GM18858 (cell line): ENCODE results near the gene ANKS1B.
"Not testable (repeated sequence)": the region's sequence is repeated elsewhere in the genome, so short reads cannot be mapped to it uniquely, and the experiment has no call there.

ENCODE experiments used
- ATAC-seq: cut with Tn5 transposase; IDR thresholded peaks from one replicate; pipeline ENCODE4 v1.9.1; 2021; ENCODE audit not compliant: unreplicated experiment

Gene ANKS1B

DNA sequence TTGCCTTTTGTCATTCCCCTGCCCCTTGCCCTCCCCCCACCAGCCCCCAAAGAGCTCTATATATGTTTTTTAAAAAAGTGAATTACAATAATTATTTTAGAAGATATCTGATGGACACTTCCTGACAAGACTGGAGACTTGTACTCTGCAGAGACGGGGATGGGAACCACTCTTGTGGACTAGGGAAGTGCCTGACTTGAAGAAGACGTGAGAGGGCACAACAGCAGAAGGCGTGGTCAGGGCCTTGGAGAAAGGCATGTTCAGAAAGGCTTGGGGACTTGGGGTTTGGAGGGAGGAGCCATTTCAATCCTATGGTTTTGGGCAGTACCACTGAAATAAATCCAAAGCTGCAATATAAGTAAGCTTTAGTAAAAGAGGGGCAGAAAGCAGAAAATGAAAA, 1184.9 kb downstream of the ANKS1B start:
- ATAC-seq: no peak

DNA sequence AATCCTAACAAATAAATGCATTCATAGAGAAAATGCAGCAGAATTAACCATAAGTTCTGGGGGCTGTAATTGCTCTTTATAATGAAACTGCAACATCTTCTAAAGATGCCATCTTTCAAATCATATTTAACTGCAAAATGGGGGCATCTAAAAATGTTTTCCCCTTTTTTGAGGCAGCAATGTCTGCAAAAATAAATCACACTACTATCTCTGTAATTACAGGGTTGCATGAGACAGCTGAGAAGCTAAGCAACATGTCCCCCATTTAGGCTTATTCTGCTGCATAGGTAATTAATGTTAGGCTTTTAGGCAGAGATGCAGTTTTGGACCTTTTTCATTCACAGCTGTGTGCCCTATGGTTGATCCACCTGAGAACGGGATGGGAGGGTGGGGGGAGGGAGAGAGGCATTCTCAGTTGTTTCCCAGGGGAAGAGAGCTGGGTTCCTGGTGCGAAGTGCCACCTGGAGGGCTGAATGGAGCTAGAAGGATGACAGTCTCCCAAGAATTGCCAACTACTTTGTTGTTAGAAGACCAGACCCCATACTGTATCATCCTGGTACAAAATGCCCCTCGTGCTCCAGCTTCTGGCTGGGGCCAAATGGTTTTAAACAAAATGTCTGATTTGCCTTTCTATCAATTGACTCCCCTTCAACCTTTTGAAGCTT, 1185.5 kb downstream of the ANKS1B start:
- ATAC-seq: no peak

DNA sequence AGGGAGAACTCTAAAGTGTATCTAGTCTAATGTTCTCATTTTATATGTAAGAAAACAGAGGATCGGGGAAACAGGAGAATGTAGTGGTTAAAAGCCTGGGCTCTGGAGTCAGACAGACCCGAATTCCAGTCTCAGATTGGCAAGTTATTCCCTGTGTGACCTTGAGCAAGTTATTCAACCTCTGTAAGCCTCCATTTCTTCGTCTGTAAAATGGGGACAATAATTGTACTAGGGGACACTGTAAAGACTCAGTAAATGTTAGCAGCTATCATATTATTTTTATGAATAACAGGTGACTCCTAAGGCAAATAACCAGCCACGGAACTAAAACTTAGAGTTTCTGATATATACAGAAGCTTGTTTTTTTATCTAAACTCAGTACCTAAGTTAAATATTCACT, 1187.5 kb downstream of the ANKS1B start:
- no peak for ATAC-seq

DNA sequence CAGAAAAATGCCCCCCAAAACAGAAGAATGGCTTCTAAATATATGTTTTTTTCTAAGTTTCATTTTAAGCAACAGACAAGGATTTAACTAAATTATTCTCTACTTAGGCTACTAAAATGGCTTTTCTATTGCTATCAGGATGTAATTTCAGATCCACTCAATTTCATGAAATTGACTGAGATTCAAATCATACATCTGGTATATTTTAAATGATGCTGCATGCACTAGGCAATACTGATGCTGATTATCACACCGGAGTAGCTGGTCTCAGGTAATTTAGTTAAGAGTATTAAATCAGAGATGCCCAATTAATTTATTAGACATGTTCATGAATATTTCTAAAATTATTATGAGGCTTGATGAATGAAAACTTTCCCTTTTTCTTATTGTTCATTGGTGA, 1188.0 kb downstream of the ANKS1B start:
- ATAC-seq: no peak

DNA sequence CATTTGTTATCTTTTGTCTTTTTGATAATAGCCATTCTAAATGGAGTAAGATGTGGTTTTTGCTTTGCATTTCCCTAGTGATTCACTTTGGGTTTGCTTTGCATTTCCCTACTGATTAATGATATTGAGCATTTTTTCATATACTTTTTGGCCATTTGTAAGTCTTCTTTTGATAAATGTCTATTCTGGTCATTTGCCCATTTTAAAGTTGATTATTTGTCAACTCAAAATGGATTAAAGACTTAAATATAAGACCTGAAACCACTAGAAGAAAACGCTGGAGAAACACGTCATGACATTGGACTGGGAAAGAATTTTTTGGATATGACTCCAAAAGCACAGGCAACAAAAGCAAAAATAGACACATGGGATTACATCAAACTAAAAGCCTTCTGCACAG, 1191.6 kb downstream of the ANKS1B start:
- no peak for ATAC-seq

DNA sequence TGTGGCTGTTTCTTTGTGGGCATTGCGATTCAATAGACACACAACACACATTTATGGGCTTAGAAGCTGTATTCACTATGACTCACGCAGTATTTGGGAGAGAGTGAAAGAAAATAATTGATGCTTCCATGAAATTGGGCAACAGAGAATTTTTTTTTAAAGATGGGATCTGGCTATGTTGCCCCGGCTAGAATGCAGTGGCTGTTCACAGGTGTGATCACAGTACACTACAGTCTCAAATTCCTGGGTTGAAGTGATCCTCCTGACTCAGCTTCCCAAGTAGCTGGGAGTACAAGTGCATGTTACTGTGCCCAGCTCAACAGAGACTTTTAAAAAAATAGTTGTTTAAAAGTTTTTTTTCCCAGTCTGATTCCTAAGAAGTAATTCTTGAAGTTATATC, 1193.3 kb downstream of the ANKS1B start:
- no peak for ATAC-seq

DNA sequence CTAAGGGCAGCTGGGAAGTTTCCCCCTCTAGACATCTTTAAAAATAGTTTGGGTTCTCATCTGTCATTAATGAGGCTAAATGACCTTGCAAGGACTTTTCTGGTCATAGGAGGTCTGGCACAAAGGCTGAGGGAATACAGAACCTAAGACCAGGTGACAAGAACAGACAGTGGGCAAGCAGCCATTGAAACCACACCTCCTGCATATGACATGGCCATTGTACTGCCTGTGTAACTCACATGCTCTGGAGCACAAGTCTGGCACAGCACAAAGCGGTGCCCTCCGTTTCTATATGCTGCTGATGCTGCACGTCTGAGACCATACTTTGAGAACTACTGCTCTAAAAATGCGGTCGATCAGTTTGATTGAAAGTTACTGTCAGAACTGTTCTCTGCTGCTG, 1196.3 kb downstream of the ANKS1B start:
- no peak for ATAC-seq

DNA sequence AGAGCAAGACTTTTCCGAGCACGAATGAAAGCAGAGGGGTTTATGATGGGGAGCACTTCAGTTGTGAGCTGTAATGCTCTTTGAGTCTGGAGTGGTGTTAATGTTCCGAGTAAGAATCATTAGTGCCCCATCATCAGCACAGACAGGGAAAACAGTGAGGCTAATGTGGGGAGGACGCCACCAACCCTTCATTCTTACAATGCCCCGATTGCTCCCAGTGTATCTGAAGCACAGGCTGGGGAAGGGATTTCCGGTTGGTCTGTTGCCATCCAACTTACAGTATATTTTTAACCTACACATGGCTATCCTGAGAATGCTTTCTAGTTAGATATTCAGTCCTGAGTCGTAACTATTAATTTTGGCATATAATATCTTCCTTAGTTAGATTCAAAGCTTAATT, 1198.1 kb downstream of the ANKS1B start:
- no peak for ATAC-seq

DNA sequence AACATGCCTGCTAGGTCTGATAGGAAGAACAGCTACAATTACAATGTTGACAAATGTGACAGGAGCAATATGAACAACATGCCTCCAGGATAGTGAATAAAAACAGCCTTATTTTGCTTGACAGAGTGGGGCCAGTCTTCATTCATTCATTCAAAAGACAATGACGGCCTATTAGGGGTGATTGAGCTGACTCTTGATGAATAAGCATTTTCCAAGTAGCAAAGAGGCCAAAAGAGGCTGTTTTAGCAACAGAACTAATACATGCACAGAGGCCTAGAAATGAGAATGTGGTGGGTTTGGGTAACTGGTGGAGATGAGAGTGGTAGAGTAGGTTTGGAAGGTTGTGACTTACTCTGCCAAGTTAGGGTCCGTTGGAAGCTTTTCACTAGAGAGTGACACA, 1201.3 kb downstream of the ANKS1B start:
- ATAC-seq: no peak

DNA sequence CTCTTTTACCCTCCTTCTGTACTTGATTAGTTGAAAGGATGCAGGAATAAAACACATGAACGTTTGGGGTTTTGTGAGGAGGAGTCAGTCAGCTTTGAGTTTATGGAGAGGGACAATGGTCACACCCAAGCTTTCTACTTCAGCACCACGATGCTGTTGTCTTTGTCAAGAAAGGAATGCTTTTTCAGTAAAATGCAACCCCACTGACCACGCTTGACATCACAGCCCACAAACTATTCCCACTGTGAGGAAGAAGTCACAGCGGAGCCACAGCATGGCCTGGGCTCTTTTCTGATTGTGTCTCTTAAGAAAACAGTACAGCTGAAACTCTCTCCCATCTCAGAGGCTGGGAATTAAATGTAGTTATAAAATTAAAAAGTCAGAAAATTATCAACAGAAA, 1204.5 kb downstream of the ANKS1B start:
- ATAC-seq: no peak

DNA sequence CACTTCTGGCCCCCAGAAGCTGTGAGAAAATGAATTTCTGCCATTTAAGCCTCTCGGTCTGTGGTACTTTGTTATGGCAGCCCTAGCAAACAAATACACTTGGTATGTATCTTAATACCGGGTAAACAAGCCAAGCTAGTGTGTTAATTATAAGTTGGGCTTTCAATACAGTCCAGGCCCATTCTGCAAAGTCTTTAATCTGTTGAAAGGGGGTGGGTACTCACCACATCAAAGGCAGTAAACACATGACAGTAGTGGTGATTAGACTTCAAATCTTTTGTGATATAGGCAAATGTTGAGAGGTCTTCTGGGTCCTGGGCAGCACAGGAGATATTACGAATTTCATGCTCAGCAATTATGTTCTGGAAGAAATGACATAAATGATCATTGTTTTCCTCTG, 1211.9 kb downstream of the ANKS1B start:
- no peak for ATAC-seq

DNA sequence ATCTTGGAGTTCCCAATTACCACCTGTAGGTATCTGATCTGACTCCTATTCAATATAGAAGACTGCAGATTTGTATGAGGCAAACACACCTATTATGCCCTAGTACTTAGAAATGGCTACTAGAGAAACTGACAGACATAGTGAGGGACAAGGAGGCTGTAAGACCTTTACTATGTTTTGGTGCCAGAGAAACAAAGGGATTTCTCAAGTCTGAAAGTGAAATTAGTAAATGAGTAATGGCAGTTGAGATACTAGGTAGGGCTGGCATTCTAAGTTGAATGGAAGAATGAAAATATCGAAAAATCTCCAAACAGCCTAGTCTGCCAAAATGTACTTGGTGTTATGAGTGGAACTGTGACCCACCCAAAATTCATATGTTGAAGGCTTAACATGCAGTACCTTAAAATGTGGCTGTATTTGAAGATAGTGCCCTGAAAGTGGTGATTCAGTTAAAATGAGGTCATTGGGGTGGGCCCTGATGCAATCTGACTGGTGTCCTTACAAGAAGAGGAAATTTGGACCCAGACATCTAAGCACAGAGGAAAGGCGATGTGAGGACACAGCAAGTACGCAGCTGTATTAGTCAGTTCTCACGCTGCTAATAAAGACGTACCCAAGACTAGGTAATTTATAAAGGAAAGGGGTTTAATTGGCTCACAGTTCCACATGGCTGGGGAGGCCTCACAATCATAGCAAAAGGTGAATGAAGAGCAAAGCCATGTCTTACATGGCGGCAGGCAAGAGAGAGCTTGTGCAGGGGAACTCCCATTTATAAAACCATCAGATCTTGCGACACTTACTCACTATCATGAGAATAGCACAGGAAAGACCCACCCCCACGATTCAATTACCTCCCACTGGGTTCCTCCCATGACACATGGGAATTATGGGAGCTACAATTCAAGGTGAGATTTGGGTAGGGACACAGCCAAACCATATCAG, 1212.7 kb downstream of the ANKS1B start:
- ATAC-seq: no peak

DNA sequence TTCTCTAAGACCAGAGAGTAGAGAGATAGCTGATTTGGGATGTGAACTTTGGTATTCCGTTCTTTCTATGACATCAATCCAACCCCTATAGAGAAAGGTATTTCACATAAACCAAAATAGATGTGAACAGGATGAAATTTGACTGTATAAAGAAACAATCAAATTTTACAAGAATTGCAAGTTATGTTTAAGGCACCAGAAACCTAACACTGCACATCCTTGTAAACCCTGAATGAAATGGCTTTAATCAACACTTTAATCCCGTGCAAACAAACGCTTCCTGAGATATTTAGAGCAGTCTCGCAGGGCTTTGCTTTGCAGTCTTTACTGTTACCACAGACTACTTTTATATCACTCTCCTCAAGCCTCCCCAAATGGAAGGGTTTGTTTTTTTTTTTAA, 1214.5 kb downstream of the ANKS1B start:
- no peak for ATAC-seq

DNA sequence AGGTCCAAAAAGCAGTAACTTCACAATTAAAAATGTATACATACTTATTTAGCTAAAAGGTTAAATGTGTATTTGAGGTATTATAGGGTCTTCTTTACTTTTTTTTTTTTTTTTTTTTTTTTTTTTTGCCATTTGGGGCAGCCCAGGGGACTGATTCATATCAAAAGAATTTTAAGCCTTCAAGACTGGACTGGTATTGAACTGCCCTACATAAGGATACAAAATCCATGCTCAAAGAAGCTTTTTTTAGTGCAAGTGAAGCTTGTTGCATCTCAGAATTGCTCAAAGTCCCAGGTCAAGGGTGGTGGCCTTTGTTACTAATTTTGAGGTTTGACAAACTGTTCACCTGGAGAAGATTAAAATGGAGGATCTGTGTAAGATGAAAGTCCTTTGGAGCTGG, 1215.7 kb downstream of the ANKS1B start:
- no peak for ATAC-seq

DNA sequence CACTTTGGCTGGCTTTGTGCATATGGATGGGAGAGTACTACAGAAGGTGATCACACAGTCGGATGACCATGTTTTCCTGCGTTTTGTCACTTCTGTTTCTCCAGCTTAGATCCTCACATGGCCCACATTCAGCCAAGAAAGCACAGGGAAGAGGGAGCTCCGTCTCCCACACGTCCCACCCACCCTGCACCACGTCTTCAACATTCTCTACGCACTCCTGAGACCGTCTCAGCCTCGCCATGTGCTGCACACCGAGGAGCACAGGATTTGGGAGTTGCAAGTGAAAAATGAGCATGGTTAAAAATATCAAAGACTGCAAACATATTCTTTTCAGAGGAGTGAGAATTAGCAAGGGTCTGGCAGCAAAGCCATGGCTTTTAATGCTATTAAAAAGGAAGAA, 1217.5 kb downstream of the ANKS1B start:
- ATAC-seq: no peak

DNA sequence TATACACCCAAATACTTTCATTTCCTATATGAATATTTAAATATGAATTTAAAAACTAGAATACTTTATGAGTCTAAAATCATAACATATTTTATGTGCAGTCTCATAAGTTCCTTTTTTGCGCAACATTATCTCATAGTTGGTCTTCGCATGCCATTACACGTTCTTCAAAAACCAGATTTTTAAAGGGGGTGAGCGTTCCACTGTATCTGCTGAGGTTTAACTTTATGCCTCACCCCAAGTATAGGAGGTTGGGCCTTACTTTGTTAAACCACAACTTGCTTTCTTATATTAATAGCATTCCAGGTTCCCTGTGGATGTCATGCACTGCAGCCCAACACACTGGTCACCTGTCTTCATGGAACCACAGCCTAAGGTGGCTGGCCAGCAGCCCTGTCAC, 1221.1 kb downstream of the ANKS1B start:
- ATAC-seq: no peak

DNA sequence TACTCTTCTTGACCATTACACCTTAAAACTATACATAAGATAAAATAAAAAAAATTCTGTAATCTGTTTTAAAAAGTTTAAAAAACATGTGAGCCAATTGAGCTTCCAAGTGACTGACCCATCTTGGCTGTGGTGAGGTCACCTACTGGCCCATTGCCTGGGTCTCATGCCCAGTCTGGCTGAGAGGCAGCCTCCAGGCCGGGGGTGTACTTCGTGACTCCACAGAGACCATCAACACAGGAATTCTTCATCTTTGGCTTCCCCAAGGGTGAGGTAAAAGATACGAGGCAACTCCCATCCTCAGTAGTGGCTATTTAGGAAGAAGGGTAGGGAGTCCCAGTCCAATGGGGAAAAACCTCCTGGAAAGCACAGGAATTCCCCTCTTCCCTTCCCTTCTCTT, 1226.4 kb downstream of the ANKS1B start:
- ATAC-seq: no peak

DNA sequence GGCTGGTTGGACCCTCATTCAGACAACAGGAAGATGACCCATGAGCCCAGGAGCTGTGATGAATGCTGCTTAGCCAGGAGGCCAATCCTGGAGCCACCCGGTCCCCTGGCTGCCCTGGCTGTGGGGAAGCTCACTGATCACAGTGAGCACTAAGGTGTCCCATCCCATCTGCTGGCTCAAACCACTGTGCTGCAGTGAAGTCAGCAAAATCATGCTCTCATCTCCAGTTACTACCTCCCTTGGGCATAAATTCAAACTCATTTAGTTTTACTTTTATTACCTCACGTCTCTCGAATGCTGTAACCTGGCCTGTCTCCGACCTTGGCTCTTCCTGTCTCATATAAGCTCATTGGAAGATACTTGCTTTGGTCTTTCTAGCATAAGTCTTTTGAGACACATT, 1227.3 kb downstream of the ANKS1B start:
- no peak for ATAC-seq

DNA sequence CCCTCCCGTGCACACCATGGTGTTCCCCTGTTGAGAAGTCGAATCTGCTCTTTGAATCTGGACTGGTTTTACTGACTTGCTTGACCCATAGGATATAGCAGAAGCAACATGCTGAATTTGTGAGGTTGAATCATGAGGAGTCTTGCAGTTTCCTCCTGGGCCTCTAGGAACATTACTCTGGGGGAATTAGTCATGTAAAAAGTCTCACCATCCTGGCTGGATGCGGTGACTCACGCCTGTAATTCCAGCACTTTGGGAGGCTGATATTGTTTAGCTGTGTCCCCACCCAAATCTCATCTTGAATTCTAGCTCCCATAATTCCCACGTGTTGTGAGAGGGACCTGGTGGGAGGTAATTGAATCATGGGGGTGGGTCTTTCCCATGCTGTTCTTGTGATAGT, 1228.9 kb downstream of the ANKS1B start:
- not testable (repeated sequence) for ATAC-seq

DNA sequence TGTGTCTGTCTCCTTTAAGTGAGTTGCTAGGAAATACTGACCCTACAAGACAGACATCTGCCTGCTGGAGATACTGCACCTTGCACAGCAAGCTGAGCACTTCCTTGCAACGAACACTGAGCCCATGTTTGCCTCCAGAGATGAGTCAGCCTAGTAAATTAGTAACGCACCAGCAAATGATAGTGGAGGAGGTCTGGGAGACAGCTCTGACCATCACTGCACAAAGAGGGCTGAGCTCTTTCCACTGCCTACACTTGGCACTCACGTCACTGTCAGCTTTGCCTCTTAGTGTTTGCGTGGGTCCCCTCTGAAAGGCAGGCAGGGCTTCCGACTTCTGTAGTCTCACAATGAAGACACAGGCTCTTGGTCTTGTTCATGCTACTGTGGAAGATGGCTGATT, 1230.6 kb downstream of the ANKS1B start:
- peak; percentile 99 for ATAC-seq

DNA sequence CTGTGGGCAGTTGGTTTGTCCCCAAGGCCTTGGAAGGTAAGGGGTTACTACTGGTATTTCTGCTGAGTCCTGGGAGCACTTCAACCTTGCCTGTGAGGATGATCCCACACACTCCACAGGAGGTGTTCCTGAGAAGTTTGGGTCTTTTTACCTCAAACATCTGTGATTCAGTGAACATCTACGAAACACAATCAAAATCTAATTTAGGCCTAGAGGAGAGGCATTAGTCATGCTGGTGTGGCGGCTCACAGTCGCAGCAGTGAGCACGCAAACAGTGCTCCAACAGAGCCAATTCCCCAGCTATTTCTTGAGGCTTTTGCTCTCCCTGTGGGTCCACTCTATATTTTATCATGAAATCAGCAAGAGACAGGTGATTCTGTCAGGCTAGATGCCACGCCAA, 1232.0 kb downstream of the ANKS1B start:
- ATAC-seq: no peak

DNA sequence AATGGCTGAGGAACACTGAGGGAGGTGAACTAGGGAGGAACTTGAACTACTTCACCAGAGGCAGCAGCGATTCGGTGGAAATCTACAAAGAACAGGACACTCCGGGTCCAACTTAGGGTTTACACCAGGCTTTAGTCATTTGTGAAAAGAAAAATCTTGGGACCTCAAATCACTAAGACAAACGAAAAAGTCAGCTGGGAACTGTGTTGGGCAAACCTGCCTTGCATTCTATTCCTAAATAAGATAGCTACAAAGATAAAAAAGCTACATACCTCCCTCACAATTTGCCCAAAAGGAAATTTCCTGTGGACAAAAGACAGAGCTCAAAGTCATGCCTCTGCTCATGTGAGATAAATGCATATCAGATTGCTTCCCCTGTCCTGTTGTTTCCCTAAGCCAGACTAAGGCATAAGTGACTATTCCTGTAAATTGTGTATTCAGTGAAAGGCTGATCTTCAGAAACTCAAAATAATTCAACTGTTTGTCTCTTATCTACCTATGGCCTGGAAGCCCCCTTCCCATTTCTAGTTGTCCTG, 1233.1 kb downstream of the ANKS1B start:
- ATAC-seq: no peak
